Measurements from ENCODE around the gene NOP56. TPM values are rescaled to one million over a fixed set of nuclear protein-coding genes. Genes with fewer than 3 reads are reported as not detected.
"Not testable (repeated sequence)": the region's sequence is repeated elsewhere in the genome, so short reads cannot be mapped to it uniquely, and the experiment has no call there.

Gene NOP56
- total RNA-seq, 2 experiments from 2014 or later, result 887 to 915 TPM

GRCh38 chr20:2695206-2695983 lies 43.0 kb downstream of the NOP56 start:
- CTCF ChIA-PET, result no interaction called here
- POLR2A ChIA-PET, result no interaction called here

GRCh38 chr20:2695984-2696525 lies 43.6 kb downstream of the NOP56 start:
- CTCF ChIA-PET, POLR2A ChIA-PET: not testable (repeated sequence)

GRCh38 chr20:2696646-2697045 lies 44.2 kb downstream of the NOP56 start:
- ChIA-PET CTCF (no interaction called here), POLR2A (no interaction called here)

DNA sequence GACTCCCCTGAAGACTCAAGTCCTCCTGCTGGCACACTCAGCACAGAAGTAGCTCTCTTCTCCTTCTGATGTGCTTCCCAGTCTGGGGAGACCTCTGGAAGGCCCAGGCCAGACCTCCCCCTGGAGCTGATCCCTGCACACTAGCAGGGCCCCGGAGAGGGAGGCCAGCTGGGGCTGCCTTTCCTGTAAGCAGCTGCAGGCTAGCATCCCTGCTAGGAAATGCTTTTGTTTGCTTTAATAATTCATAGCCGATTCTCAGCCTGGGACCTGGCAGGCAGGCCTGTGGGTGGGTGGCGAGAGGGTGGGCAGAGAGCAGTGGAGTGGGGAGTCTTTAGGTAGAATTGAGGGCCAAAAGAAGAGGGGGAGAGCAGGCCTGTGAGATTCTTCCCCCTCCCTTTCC lies 45.3 kb downstream of the NOP56 start:
- CTCF ChIA-PET, result no interaction called here
- POLR2A ChIA-PET, result no interaction called here

DNA sequence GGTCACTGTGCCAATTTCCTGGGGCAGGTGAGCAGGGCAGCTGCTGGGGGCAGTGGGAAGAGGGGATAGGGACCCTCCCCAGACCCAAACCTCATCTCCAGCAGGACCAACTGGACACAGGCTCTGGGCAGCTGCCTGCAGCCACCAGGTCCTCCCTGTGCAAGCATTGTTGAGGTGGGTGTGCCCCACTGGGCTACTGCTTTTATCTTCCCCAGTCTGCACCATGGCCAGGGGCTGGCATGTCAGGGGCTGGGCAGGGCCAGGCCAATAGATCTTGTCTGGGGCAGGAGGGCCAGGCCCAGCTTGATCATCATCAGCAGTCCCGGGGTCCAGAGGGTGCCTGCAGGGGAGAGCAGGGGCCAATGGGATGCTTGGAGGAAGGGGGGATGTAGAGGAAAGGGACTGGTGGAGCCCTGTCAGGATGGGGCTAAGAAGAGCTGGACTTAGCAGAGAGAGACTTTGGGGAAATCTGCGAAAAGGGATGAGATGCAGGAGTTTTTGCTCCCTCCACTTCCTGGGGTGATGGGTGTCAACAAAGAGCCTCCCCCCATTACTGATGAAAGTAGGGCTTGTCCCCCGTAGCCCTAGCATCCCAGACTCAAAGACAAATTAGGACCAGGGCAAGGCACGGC lies 45.9 kb downstream of the NOP56 start:
- CTCF ChIA-PET, result no interaction called here
- POLR2A ChIA-PET, result no interaction called here

DNA sequence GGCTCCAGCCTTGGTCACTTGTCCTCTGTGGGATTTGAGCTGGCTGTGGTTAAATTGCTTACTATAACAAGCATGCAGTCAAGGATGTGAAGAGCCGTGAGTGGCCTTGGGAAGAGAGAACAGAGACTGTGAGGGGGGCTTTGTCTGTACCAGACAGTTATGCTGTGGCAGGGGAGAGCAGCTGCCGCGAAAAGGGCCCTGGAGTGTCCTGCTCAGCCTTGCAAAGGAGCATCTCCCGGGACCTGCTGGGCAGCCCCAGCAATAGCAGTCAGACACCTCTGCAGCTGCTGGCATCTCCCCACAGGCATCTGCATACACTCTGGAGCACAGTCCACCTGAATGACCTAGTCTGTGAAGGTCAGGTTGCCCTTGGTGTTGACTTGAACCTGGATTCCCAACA lies 46.5 kb downstream of the NOP56 start:
- ChIA-PET POLR2A (no interaction called here), CTCF (interaction anchor here (0.6 kb wide), 1 partner anchor 11 kb away, joined by 3 read pairs; no protein-coding TSS in a partner anchor)

DNA sequence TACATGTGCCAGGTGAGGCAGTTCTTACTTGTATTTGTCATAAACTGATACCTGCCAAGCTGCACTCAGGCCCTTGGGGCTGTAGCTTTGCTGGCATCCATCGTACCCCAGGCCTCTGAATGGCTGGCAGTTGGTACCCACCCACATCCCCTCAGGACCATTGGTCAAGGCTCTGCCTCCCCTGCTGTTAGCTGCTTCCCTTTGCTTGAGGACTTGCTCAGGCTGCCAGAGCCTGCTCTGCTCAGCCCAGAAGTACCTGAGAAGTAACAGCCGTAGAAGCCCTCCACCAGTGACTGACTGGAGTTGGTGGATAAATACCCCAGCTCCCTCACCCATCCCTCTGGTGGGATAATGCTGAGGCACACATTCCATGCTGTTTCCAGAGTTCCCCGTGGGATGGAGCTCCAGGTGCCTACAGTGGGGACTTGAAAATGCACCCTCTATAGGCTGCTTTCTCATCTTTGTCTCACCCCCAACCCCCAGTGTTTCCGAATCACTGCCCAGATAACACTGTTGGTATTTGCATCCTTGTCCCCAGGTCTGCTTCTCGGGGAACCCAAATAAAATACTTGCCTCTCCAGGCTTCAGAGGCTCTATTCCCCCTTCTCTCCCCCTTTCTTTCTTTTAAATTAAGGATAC lies 47.5 kb downstream of the NOP56 start:
- ChIA-PET POLR2A (no interaction called here), CTCF (interaction anchor here (0.6 kb wide), 1 partner anchor 12 kb away, joined by 3 read pairs; no protein-coding TSS in a partner anchor)

GRCh38 chr20:2700913-2701620 lies 48.6 kb downstream of the NOP56 start:
- CTCF ChIA-PET, result interaction anchor here (0.5 kb wide), 1 partner anchor 127 kb away, joined by 3 read pairs; no protein-coding TSS in a partner anchor
- POLR2A ChIA-PET, result no interaction called here

DNA sequence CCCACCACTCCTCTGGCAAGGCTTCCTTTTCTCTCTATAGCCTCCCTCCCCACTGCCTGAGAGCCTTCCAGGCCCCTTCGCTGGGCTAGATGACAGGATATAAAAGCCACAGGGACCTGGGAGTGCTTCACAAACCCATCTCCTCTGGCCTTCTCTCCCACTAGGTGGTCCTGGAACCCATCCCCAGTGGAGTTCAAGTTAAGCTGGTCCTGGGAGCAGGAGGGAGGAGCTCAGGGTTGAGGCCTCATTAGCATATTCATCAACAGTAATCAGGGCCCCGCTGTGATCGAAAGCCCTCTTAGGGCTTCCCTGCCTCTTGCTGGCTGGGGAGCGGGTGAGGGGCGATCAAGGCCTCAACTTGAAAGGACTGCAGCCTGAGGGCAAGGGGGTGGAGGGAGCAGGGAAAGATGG lies 49.2 kb downstream of the NOP56 start:
- ChIA-PET POLR2A (no interaction called here), CTCF (no interaction called here)

- ChIA-PET CTCF (no interaction called here), POLR2A (no interaction called here)
These were observed 51.5 kb downstream of the NOP56 start for GRCh38 chr20:2703716-2704475.

DNA sequence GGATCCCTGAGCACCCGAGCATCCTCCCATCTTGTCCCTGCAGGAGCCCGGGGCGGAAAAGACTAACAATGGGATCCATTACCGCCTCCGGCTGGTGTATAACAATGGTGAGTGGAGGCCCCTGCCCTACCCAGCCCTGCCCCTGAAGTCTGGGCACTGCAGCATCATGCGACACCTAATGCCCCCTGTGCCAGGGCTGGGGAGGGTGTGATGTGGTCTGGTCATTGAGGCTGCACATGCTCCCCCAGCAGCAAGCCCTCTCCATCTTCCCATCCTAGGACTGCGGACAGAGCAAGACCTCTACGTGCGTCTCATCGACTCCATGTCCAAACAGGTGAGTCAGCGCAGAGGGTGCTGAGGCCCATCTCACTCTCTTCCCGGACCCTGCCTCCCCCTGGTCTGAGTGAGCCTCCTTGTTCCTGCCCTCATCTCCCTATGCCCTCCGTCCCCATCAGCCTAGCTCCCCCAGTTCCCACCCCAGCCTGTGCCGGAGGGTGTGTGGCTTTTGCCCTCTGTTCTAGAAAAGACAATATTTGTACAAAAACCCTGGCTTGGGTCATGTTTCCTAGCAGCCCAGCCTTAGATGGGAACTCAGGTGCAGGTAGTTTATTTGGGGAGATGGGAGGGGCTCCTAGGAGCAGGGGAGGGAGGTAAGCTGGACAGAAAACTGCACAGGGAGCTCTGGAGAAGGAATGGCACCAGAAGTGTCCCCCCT lies 53.7 kb downstream of the NOP56 start:
- ChIA-PET POLR2A (no interaction called here), CTCF (no interaction called here)

DNA sequence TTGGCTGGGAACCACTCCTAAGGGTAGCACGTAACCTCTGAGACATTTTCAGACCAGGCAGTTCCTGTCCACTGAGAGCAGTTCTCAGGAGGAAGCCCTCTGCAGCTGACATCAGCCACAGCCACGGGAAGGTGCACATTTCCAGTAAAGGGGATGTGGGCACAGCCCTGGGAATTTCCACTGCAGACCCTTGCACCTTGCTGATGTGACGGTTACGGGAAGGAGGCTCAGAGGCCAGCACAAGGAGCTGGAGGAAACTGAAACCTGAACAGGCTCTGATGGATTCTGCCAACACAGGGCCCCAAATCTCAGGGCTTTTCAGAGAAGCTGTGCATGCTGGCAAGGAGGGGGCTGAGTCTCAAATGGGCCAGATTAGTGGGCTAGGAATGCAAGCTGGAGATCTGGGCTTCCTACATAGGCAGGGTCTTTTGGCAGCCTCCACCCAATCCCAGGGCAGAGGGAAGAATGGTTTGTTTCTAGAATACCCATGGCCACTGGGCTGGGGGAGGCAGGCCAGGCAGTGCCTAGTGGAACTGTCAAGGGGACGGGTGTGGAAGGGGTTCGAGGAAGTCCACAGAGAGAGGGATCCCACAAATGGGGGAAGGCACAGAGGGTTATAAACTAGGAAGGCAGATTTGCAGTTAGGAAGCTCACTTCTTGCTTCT lies 54.4 kb downstream of the NOP56 start:
- POLR2A ChIA-PET, result no interaction called here
- CTCF ChIA-PET, result no interaction called here

DNA sequence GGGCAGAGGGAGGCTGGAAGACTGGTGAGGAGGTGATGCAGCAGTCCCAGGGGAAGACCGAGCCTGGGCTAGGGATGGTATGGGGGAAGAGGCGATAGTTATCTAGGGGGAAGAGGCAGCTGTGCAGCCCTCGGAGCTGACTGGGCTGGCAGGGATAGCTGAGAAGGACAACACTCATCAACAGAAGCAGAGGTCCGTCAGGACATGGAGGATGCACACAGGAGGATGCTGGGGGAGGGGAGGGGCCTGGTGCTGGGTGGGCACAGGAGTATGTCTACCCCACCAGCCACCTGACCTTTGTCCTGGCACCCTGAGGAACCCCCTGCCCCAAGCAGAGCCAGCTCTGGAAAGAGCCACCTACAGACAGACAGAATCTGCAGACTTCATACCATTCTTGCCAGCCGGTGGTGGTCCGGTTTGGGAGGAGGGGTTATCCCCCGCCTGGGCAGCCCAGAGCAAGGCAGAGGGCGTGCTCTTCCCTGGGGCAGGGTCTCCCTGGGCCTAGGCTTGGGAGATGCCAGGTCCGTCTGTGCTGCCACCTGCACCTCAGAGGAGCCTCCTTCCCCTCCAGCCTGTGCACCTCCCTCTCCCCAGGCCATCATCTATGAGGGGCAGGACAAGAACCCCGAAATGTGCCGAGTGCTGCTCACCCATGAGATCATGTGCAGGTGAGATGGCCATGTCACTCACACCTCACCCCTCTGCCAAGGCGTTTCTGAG lies 55.1 kb downstream of the NOP56 start:
- ChIA-PET POLR2A (no interaction called here), CTCF (no interaction called here)

Other genes starting within 250 kb of the NOP56 start
- 100 to 1,000 TPM; 462 to 463 TPM for gene SNRPB, start 181.8 kb upstream of the NOP56 start, total RNA-seq
- gene ZNF343, start 143.7 kb upstream of the NOP56 start, total RNA-seq, result 10 to 100 TPM; 10.8 to 12.4 TPM
- gene TMC2, start 116.1 kb upstream of the NOP56 start, total RNA-seq, result not detected
- gene IDH3B, start 11.6 kb downstream of the NOP56 start, total RNA-seq, result 100 to 1,000 TPM; 137 to 142 TPM
- gene EBF4, start 40.1 kb downstream of the NOP56 start, total RNA-seq, result under 1 TPM; 0.61 to 0.74 TPM
- gene CPXM1, start 148.0 kb downstream of the NOP56 start, total RNA-seq, result 1 to 10 TPM; 1.6 to 1.7 TPM
- gene C20orf141, start 162.4 kb downstream of the NOP56 start, total RNA-seq, result not detected
- not detected for gene TMEM239, start 163.7 kb downstream of the NOP56 start, total RNA-seq
- 10 to 100 TPM; 33.9 to 35.8 TPM for gene PCED1A, start 188.0 kb downstream of the NOP56 start, total RNA-seq
- 10 to 100 TPM; 44.7 to 45.0 TPM for gene VPS16, start 188.1 kb downstream of the NOP56 start, total RNA-seq
- 10 to 100 TPM; 47.7 to 48.4 TPM for gene PTPRA, start 220.8 kb downstream of the NOP56 start, total RNA-seq

All from activated CD8-positive, alpha-beta memory T cell treated with anti-CD3 and anti-CD28 coated beads for 36 hours (primary cell).